Activated naive CD8-positive, alpha-beta T cell treated with anti-CD3 and anti-CD28 coated beads for 36 hours (primary cell): ENCODE measurements around the gene MRAP. TPM values are rescaled to one million over a fixed set of nuclear protein-coding genes. Genes with fewer than 3 reads are reported as not detected.

Experiments used
- DNase-seq: peaks from one replicate; pipeline ENCODE4 v3.0.0; 2021
- H3K27ac Mint-ChIP-seq: one replicate; pipeline ENCODE4 v1.8.0; 2022; ENCODE audit warnings: mild to moderate bottlenecking, moderate library complexity, mixed read lengths
- H3K27me3 Mint-ChIP-seq: one replicate; pipeline ENCODE4 v1.8.0; 2022; ENCODE audit warnings: mild to moderate bottlenecking, mixed read lengths
- H3K36me3 Mint-ChIP-seq: one replicate; pipeline ENCODE4 v1.8.0; 2021; ENCODE audit warnings: mild to moderate bottlenecking, mixed read lengths
- H3K4me1 Mint-ChIP-seq: one replicate; pipeline ENCODE4 v1.8.0; 2021; ENCODE audit warnings: mixed read lengths
- H3K4me3 Mint-ChIP-seq: one replicate; pipeline ENCODE4 v1.8.0; 2022; ENCODE audit warnings: mild to moderate bottlenecking, moderate library complexity, mixed read lengths
- H3K9me3 Mint-ChIP-seq: one replicate; pipeline ENCODE4 v1.8.0; 2022; ENCODE audit warnings: mixed read lengths
- total RNA-seq, 2 experiments: library from RNA; stranded (reverse); gene quantifications; one replicate each; pipeline ENCODE4 v1.2.3, GENCODE V29; 2021

MRAP gene
- total RNA-seq, 2 experiments from 2014 or later, result not detected

DNA sequence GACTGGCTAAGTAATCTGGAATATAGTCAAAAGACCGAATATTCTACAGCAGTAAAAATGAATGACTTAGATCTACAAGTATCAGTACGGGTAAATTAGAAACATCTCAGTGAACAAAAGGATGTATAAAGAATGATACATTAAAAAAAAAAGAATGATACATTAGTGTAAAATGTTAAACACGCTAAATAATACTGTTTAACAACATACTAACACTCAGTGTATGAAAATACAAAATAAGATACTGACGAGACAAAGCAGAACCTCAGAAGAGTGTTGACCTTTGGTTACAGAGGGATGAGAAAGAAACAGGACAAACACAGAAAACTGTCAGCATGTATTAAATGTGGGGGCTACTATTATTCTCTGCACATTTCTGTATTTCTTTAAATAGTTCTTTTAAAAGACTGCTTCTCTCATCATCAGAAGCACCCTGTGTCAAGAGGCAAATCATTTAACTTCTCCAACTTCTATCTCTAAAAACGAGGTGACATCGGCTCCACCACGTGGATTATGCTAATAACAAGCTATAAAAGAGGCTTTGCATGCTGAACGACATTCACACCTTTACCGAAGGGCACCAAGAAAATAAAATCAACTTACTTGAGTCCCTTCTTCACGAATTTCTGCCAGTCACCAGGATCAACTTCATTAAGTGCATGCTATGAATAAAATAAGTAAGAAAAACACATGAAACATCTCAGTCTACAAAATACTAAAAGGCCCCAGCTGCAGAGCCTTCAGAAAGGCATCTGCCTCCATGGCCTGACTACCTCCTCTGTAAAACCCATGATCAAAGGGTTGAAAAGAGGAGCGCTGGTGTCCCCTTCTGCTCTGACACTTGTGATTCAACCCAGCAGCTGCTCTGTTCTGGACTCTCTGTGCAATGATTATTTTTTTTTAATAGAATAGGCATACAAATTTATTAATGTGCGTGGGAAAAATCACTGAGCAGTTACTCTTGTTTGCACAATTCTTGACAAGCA lies 42.5 kb downstream of the MRAP start:
- peaks cover 4% of the 10 kb centered on the region for H3K9me3 Mint-ChIP-seq

GRCh38 chr21:32346951-32347350 lies 48.3 kb downstream of the MRAP start:
- Mint-ChIP-seq H3K9me3 (peaks cover 4% of the 10 kb centered on the region), H3K4me1 (no peaks in the 10 kb centered on the region), H3K27ac (no peak overlapping the region), H3K36me3 (peaks cover 62% of the 10 kb centered on the region), H3K27me3 (no peaks in the 10 kb centered on the region), H3K4me3 (no peak overlapping the region)
- DNase-seq, result no peak

More for the DNA sequence above, 42.5 kb downstream of the MRAP start:
- Mint-ChIP-seq H3K36me3 (peaks cover 57% of the 10 kb centered on the region), H3K4me1 (no peaks in the 10 kb centered on the region), H3K4me3 (no peak overlapping the region), H3K27me3 (no peaks in the 10 kb centered on the region), H3K27ac (no peak overlapping the region)
- no peak for DNase-seq

GRCh38 chr21:32347351-32347750 lies 48.7 kb downstream of the MRAP start:
- H3K4me1 Mint-ChIP-seq, result no peaks in the 10 kb centered on the region
- peaks cover 65% of the 10 kb centered on the region for H3K36me3 Mint-ChIP-seq
- peaks cover 4% of the 10 kb centered on the region for H3K9me3 Mint-ChIP-seq
- no peak for DNase-seq
- H3K27ac Mint-ChIP-seq, result no peak overlapping the region
- no peaks in the 10 kb centered on the region for H3K27me3 Mint-ChIP-seq
- H3K4me3 Mint-ChIP-seq, result no peak overlapping the region

- peaks cover 65% of the 10 kb centered on the region for H3K36me3 Mint-ChIP-seq
- no peak overlapping the region for H3K4me3 Mint-ChIP-seq
- no peak overlapping the region for H3K27ac Mint-ChIP-seq
- no peaks in the 10 kb centered on the region for H3K27me3 Mint-ChIP-seq
- DNase-seq, result no peak
- H3K4me1 Mint-ChIP-seq, result no peaks in the 10 kb centered on the region
- H3K9me3 Mint-ChIP-seq, result peaks cover 4% of the 10 kb centered on the region
These were observed 49.3 kb downstream of the MRAP start for GRCh38 chr21:32347977-32348376.

DNA sequence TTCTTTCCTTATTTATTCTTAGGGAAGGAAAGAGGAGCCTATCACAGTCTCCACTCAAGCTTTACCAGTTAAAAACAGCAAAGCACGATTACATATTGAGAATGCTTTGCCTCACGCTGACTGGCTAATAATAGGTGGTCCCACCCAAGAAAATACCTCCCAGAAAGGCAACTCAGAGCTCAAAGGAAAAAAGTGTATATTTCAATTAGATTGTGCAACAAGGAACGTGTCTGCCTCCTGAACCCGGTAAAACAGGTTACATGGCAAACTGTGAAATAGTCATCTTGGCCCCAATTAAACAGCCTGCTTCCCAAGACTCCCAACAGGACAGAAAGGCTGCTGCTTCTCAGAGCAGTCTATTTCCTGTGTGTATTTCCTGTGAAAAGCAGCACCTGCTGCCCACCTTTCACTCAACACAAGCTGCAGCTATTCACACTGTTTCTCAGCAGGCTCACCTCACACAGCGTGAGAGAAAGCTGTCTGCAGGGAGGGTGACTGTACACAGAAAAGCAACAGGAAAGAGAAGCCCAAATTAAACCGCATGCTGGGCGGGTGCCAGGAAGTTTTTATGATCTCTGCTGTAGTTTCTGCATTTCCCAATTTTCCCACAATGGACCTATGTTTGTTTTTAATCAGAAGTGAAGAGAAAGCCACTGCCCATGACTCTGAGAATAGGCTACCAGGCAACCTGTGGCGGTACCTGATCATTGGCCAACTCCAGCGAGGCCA lies 50.1 kb downstream of the MRAP start:
- no peak overlapping the region for H3K27ac Mint-ChIP-seq
- H3K36me3 Mint-ChIP-seq, result peaks cover 59% of the 10 kb centered on the region
- H3K27me3 Mint-ChIP-seq, result no peaks in the 10 kb centered on the region
- no peak overlapping the region for H3K4me3 Mint-ChIP-seq
- peaks cover 4% of the 10 kb centered on the region for H3K9me3 Mint-ChIP-seq
- no peak for DNase-seq
- H3K4me1 Mint-ChIP-seq, result no peaks in the 10 kb centered on the region

DNA sequence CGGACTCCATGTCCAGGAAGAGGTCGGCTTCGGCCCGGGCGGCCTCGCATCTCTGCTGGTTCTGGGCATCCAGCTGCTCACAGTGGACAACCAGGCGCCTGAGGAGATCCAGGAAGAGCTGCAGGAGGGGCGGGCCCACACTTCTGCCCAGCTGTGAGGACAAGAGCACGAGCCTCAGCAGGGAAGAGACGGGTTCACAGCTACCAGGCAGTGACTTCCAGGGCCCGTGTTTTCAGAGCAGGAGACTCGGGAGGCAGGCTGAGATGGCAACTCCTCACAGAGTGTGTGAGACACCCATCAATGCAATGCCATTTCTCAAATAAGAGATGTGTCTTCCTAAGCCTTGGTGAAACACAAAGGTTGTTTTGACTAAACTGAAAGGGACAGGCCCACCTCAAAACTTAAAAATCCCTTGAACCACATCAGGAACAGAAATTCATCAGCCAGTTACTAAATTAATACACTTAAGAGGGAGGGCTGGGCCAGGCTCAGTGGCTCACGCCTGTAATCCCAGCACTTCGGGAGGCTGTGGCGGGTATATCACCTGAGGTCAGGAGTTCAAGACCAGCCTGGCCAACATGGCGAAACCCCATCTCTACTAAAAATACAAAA lies 50.8 kb downstream of the MRAP start:
- Mint-ChIP-seq H3K27me3 (no peaks in the 10 kb centered on the region), H3K36me3 (peaks cover 56% of the 10 kb centered on the region), H3K4me3 (no peak overlapping the region), H3K4me1 (no peaks in the 10 kb centered on the region), H3K27ac (no peak overlapping the region), H3K9me3 (peaks cover 3% of the 10 kb centered on the region)
- no peak for DNase-seq

- Mint-ChIP-seq H3K36me3 (peaks cover 50% of the 10 kb centered on the region), H3K27me3 (no peaks in the 10 kb centered on the region), H3K4me3 (no peak overlapping the region), H3K9me3 (no peaks in the 10 kb centered on the region), H3K27ac (peak overlapping the region; percentile 25), H3K4me1 (no peaks in the 10 kb centered on the region)
- no peak for DNase-seq
These were observed 51.7 kb downstream of the MRAP start for GRCh38 chr21:32350211-32350980.

- Mint-ChIP-seq H3K4me1 (no peaks in the 10 kb centered on the region), H3K27me3 (no peaks in the 10 kb centered on the region), H3K9me3 (no peaks in the 10 kb centered on the region), H3K4me3 (no peak overlapping the region), H3K27ac (peak overlapping the region; percentile 25), H3K36me3 (peaks cover 47% of the 10 kb centered on the region)
- DNase-seq, result no peak
These were observed 52.3 kb downstream of the MRAP start for GRCh38 chr21:32350981-32351380.

DNA sequence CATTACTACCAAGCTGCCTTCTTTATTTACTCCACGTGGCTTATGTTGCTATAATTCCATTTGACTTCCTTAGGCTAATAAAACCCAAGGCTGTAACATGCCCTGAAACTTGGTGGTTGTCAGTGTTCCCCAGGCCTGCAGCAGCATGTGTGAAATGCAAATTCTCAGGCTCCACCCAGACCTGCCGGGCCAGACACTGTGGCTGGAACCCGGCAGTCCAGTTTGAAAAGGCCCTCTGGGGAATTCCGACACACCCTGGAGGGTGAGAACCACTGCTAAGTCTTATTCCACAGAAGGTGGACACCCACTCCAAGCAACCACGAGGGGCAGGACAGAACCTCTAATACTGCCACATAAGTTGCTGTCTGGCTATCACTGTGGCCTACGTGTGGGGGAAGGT lies 52.8 kb downstream of the MRAP start:
- Mint-ChIP-seq H3K4me3 (no peak overlapping the region), H3K27me3 (no peaks in the 10 kb centered on the region), H3K4me1 (no peaks in the 10 kb centered on the region), H3K27ac (no peak overlapping the region), H3K9me3 (no peaks in the 10 kb centered on the region), H3K36me3 (peaks cover 46% of the 10 kb centered on the region)
- DNase-seq, result no peak

GRCh38 chr21:32352526-32352925 lies 53.9 kb downstream of the MRAP start:
- H3K36me3 Mint-ChIP-seq, result peaks cover 38% of the 10 kb centered on the region
- no peaks in the 10 kb centered on the region for H3K27me3 Mint-ChIP-seq
- no peak overlapping the region for H3K4me3 Mint-ChIP-seq
- H3K4me1 Mint-ChIP-seq, result no peaks in the 10 kb centered on the region
- no peaks in the 10 kb centered on the region for H3K9me3 Mint-ChIP-seq
- H3K27ac Mint-ChIP-seq, result no peak overlapping the region
- DNase-seq, result no peak

DNA sequence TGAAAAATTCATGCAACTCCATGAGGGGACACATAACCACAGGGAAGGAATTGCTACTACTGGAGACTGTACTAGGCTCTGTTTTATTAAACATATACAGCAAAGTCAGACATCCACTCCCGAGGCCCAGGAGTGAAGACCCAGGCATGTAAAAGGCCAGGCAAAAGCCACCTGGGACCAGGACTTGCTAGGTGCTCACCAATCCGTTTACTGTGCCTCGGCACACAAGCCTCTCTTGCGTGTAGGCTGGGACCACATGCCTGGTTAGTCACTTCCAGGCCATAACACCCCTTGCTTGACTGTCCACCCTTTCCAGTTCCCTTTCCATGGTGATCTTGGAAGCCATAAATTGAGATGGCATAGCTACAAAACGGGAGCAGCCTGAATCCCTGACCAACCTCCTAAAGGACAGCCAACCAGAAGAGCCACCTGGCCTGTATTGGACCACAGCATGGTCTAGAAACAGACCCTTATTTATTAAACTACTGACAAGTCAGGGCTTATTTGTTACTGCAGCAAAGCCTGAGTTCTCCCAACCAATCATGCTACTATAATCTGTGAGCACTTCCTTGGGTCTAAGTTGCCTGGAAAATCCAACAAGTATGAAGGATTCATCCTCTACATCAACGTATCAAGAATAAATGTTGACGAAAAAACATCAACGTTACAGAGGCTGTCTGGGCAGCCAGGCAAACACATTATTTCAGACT lies 54.5 kb downstream of the MRAP start:
- no peak for DNase-seq
- Mint-ChIP-seq H3K4me1 (no peaks in the 10 kb centered on the region), H3K27me3 (no peaks in the 10 kb centered on the region), H3K4me3 (no peak overlapping the region), H3K27ac (no peak overlapping the region), H3K36me3 (peaks cover 31% of the 10 kb centered on the region), H3K9me3 (no peaks in the 10 kb centered on the region)

- H3K36me3 Mint-ChIP-seq, result peaks cover 38% of the 10 kb centered on the region
- H3K27me3 Mint-ChIP-seq, result no peaks in the 10 kb centered on the region
- DNase-seq, result no peak
- H3K4me1 Mint-ChIP-seq, result no peaks in the 10 kb centered on the region
- no peak overlapping the region for H3K27ac Mint-ChIP-seq
- H3K9me3 Mint-ChIP-seq, result no peaks in the 10 kb centered on the region
- no peak overlapping the region for H3K4me3 Mint-ChIP-seq
These were observed 58.3 kb downstream of the MRAP start for GRCh38 chr21:32356874-32357395.

DNA sequence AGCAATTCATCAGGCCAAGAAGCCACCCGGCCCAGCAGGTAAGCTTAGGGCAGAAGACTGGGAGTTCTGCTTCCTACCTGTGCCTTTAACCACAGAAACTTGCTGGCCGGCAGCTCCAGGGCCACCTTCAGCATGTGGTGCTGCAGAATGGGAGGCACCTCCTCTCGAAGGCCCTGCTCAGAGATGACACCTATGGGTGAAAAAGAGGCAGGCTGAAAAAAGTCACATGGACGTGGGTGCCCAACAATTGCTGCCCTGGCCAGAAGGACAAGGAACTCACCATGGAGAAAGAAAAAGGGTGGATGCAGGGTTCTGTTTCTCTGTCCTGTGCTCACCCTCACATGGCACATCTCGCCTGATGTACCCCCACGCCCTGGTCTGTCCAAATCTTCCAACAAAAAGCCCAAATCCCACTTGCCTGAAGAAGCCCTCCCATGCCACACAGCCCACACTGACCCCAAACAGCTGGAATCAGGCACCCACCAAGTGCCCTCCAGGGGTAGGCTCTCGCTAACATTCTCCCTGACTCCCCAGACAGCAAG lies 61.1 kb downstream of the MRAP start:
- H3K4me3 Mint-ChIP-seq, result no peak overlapping the region
- H3K27ac Mint-ChIP-seq, result no peak overlapping the region
- H3K27me3 Mint-ChIP-seq, result no peaks in the 10 kb centered on the region
- DNase-seq, result no peak
- H3K9me3 Mint-ChIP-seq, result no peaks in the 10 kb centered on the region
- no peaks in the 10 kb centered on the region for H3K4me1 Mint-ChIP-seq
- peaks cover 37% of the 10 kb centered on the region for H3K36me3 Mint-ChIP-seq
